Skin of body (tissue), 2 donors: Measurements from ENCODE around the gene ATP13A5. TPM values are rescaled to one million over a fixed set of nuclear protein-coding genes. Genes with fewer than 3 reads are reported as not detected.

Experiments used
- DNase-seq: peaks from one replicate; lab custom pipeline; 2025; lab: John Stamatoyannopoulos, UW
- total RNA-seq: library from RNA; depleted of rRNA; stranded (reverse); fragments of >200 nt; gene quantifications from one replicate; pipeline ENCODE4 v1.2.3, GENCODE V29; 2014

ATP13A5 gene
- total RNA-seq, 1 donor from 2014 or later: 3.7 TPM

DNA sequence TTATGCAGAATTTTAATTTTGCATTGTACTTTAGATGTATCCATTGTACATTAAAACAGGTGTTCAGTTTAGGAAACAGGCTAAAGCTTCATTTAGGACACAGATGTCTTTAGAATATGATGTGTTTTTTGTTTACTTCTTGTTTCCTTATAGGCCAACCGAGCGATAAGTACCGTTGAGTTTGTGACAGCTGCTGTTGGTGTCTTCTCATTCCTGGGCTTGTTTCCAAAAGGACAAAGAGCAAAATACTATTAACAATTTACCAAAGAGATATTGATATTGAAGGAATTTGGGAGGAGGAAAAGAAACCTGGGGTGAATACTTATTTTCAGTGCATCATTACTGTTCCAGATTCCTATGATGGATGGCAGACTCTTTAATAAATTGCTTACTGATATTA, 108.1 kb downstream of the ATP13A5 start:
- no peak for DNase-seq

GRCh38 chr3:193269343-193270028, 109.1 kb downstream of the ATP13A5 start:
- no peak for DNase-seq

GRCh38 chr3:193262707-193263106, 115.8 kb downstream of the ATP13A5 start:
- no peak for DNase-seq

DNA sequence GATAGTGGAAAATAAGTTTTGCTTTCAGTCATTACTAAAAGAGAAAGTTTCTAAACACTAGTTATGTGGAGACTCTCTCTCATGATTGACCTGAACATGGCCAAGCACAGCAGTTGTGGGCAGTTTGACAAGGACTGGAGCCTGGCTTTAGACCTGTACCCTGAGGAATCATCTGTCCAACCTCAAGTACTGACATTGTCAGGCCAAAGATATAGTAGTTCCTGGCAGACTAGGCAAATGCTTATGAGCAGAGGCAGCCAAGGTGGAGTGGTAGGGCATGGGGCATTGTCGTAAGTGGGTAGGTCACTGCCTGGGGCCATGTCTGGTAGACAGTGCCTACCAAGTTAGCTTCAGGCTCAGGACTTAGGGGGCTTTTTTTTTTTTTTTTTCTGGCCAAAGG, 116.6 kb downstream of the ATP13A5 start:
- DNase-seq: no peak

GRCh38 chr3:193253986-193254660, 124.4 kb downstream of the ATP13A5 start:
- no peak for DNase-seq

DNA sequence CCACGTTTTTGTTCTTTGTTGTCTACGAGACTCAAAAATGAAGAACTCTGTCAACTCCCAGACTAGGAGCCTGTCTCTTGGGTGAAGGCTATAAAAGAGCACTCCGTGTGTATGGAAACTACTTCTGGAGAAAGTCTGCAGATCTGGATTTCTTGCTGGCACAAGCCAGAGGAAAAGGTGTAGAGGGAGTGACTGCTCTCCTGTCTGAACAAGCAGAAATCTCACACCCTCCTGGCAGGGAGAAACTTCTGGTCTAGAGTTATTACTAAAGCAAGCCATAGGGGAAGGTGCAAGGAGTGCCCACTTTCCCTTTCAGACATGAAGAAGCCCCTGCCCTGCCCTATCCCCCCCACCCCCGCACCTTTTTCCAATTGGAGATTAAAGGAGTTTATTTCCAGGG, 128.1 kb downstream of the ATP13A5 start:
- DNase-seq: no peak

DNA sequence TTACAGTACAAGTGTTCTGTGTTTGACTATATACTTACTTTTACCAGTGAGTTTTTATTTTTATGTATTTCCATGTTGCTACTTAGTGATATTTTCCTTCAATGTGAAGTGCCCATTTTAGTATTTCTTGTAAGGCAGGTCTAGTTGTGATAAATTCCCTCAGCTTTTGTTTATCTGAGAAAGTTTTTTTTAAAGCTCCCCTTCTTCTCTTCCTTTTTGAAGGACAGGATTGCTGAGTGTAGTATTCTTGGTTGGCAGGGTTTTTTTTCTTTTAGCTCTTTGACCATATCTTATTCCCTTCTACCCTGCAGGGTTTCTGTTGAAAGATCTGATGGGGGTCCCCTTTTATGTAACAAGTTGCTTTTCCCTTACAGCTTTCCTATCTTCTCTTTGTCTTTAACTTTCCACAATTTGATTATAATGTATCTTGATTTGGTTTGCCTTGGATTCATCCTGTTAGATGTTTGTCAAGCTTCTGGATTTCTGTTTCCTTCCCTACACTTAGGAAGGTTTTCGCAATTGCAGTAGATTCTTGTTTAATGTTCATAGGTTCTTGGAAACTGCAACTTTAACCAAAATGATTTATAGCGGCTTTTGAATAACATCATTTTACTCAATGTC, 129.6 kb downstream of the ATP13A5 start:
- DNase-seq: no peak

GRCh38 chr3:193243571-193243970, 135.0 kb downstream of the ATP13A5 start:
- no peak for DNase-seq

DNA sequence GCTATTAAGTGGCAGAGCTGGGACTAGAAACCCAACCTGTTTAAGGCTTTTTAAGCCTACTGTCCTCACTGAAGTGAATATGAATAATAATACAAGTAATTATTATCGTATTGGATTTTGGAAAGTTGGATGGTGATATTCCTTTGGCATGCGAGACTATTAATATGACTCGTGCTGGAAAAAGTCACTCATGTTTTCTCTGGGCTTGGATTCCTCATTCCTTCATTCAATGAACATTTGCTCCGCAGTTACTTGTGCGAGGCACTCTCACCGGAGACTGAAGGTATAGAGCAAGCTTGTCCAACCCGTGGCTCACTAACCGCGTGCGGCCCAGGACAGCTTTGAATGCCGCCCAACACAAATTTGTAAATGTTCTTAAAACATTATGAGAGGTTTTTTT, 136.8 kb downstream of the ATP13A5 start:
- DNase-seq: peak; percentile 37

- no peak for DNase-seq
Observed at GRCh38 chr3:193240850-193241706, 137.5 kb downstream of the ATP13A5 start, which contains the start of gene PLAAT1. PLAAT1 (plus strand) TSS chr3:193241222; CDS start chr3:193255651, 14,429 bp downstream.

- peak; percentile 12 for DNase-seq
Observed at GRCh38 chr3:193240436-193240849, 138.1 kb downstream of the ATP13A5 start.

- no peak for DNase-seq
Observed at GRCh38 chr3:193237030-193237429, 141.5 kb downstream of the ATP13A5 start.

- no peak for DNase-seq
Observed at GRCh38 chr3:193236599-193236998, 142.0 kb downstream of the ATP13A5 start.

DNA sequence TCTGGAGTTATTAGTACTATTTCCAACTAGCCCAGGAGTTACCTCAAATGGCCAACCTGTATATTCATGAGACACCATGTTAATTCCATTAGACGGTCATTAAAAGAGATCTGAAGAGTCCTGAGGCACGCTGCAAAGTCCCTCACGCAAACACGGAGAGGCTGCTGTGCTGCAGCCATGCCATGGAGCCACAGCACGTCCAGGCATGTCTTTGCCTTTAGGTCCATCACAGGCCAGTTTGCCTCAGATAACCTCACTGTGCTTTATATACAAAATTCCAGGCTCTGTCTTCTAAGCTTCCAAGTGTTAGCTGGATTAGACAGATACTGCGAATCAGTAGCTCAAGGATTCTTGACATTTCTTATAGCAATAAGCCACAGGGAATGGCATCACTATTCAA, 147.4 kb downstream of the ATP13A5 start:
- DNase-seq: no peak

DNA sequence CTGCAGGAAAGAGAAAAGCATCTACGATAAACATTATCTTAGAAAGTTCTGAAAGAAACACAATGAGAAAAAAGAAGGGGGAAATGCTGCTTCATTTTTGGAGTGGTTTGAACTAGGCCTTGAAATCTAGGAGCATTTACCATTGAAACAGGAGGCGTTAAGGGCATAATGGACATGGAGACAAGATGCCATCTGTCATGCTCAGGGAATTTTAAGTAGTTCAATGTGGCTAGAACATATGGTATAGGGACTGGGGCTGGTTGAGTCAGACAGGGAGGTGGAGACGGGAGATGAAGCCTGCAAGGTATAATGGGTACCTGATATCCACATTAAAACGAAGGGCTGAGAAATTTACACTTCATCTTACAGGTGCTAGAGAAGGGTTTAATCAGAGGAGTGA, 147.9 kb downstream of the ATP13A5 start:
- DNase-seq: no peak

GRCh38 chr3:193229851-193230420, 148.6 kb downstream of the ATP13A5 start:
- DNase-seq: no peak

DNA sequence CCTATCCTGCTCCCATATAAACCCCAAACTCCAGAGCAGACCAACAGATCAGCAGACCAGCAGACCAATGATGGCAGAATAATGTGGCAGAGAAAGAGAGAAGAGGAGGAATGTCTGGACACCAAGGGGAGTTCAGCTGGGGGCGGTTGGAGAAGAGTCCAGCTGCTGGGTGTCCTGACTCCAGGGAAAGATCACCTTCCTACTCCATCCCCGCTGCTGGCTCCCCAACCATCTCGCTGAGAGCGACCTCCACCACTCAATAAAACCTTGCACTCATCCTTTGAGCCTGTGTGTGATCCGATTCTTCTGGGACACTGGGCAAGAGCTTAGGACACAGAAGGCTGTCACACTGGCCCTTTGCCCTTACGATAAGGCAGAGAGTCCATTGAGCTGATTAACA, 150.3 kb downstream of the ATP13A5 start:
- DNase-seq: no peak

DNA sequence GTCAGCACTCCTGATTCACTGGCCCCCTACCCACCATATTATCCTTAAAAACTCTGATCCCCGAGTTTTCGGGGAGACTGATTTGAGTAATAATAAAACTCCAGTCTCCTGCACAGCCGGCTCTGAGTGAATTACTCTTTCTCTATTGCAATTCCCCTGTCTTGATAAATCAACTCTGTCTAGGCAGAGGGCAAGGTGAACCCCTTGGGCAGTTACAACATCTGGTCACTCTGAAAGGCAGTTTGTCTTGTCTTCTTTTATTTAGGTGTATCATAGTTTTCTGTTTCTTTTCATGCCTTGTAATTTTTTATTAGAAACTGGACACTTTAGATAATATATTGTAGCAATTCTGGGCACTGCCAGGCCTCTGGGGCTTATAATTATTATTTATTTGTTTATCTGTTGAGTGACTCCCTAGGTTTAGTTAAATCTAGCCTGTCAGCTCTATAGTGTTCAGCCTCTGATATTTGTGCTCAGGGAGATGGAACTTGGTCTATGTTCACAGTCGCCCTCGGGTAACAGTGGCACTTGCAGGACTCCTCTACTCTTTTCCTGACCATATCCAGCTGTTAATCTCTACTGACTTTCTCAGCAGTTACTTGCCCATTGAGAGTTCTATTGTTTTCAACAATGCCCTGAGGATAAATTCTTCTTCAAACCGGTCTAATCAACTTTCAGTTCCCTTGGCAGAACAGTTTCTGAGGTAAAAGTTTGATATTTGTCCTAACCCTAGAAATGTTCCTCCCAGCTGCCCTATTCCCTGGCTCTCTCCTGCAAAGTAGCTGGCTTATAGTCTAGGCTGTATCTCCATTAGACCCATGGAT, 153.0 kb downstream of the ATP13A5 start:
- DNase-seq: no peak
